GM08714 (cell line): ENCODE measurements around the gene RANBP3.

Experiments used
- H3K4me3 ChIP-seq: fragments of 200-500 bp; sonication (Bioruptor generic); 2 replicates; pipeline ENCODE4 v1.5.1; 2014; ENCODE audit warnings: mild to moderate bottlenecking, low read length, inconsistent platforms
- ZNF274 ChIP-seq: IDR thresholded peaks from 2 replicates; pipeline ENCODE4 v1.6.1; 2012; ENCODE audit warnings: mild to moderate bottlenecking, low read depth, low read length

Gene RANBP3

GRCh38 chr19:5985098-5985783 is 7.3 kb upstream of the RANBP3 start:
- TF ChIP-seq ZNF274 = no peak
- no peak overlapping the region for H3K4me3 ChIP-seq

DNA sequence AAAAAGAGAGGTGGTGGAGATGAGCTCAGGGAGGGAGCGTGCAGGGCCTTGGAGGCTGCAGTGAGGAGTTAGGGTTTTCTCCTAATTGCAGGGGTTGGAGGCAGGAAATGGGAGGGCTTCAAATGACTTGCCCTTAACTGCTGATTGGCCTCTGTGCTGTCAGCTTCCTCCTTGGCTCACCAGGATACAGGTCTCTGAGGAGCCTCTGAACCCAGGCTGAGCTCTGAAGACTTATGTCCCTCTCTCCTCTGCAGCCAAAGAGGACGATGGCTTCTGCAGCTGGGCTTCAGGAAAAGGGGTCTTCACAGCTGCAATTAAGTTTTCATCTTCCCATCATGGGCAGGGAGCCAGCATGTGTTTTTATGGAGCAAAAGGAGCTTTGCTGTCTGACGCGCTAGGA is 6.7 kb upstream of the RANBP3 start:
- no peak overlapping the region for H3K4me3 ChIP-seq
- TF ChIP-seq ZNF274 = no peak

DNA sequence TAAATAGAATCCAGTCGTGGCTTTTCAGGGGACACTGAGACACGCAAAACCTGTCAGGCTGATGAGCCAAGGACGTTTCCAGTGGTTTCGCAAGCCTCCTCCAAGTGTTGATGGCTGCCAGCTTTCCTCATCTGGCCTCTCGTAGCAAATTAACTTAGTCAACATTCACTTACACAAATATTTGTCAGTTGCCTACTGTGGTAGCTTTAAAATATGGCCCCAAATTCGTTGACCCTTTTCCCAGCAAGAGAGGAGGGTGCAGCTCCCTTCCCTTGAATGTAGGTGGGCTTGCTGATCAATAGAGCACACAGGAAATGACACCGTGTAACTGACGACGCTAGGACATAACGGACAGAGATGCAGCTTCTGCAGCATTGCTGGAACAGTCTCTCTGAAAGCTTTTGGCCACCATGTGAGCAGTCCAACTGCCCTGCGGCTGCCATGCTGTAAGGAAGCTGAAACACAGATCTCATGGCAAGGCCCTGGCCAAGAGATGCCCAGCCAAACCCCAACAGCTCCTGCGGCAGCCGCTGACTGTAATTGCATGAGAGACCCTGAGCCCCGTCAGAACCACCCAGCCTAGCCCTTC is 5.5 kb upstream of the RANBP3 start:
- H3K4me3 ChIP-seq = no peak overlapping the region
- TF ChIP-seq ZNF274 = no peak

- H3K4me3 ChIP-seq = peak overlapping the region; percentile 68; the same call in 1 of the 2 replicates
- TF ChIP-seq ZNF274 = no peak
Observed at GRCh38 chr19:5978606-5979552, 939 bp upstream of the RANBP3 start.

DNA sequence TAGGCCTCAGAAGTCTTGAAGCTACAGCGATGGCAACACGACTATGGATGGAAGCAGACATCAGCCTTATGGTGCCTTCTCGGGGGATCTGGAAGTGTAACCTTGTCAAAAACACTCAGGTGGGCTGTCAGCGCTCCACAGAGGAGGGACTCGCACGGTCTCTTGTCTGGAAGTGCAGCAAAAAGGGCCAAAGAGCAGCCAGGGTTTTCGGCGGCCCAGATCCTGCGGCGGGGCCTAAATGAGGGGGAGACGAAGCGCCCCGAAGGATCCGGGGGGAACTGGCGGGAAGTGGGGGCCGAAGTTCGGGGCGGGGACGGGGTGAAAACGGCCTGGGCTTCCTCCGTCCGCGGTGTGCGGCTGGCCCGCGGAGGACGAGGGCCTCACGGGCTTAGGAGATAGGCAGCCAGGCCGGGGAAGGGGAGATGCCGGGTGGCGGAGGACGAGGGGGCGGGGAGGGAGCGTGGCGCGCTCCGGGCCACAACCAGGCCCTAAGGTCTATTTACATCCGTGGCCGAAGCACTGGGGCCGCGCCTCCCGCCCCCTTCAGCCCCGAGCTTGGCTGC is 637 bp downstream of the RANBP3 start:
- no peak for TF ChIP-seq ZNF274
- peak overlapping the region; percentile 89 for H3K4me3 ChIP-seq

DNA sequence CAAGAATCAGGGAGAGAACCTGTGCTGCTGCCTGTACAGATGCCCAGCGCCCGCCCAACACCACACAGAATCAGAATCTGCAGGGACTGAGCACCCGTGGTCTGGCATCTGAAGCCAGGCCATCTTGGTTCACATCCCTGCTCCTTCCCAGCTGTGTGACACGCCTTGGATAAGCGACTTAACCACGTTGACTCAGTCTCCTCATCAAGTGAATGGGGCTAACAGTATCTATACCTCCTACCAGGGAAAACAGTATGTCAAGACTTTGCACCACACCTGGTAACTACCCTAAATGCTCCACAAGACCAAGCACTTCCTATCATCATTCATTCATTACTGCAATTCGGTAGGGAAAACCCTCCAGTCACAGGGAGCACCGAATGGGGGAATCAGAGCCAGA is 1.2 kb downstream of the RANBP3 start:
- no peak for TF ChIP-seq ZNF274
- H3K4me3 ChIP-seq = peak overlapping the region; percentile 89

DNA sequence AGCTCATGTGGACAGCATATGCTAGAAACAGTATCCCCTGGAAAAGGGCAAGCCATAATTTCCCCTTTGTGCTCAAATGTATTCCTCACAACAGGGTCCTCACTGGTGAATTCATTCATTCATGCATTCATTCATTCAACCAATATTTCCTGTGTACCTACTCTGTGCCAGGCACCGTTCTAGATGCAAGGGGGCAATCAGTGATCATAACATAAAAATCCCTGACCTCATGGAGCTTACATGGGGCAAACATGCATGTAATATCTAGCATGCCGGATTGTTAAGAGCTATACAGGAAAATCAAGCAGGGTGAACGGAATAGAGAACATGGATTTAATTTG is 2.6 kb downstream of the RANBP3 start:
- TF ChIP-seq ZNF274 = no peak

GRCh38 chr19:5974721-5975387 is 3.1 kb downstream of the RANBP3 start:
- no peak overlapping the region for H3K4me3 ChIP-seq
- no peak for TF ChIP-seq ZNF274

More for the DNA sequence above, 2.6 kb downstream of the RANBP3 start:
- H3K4me3 ChIP-seq = no peak overlapping the region

DNA sequence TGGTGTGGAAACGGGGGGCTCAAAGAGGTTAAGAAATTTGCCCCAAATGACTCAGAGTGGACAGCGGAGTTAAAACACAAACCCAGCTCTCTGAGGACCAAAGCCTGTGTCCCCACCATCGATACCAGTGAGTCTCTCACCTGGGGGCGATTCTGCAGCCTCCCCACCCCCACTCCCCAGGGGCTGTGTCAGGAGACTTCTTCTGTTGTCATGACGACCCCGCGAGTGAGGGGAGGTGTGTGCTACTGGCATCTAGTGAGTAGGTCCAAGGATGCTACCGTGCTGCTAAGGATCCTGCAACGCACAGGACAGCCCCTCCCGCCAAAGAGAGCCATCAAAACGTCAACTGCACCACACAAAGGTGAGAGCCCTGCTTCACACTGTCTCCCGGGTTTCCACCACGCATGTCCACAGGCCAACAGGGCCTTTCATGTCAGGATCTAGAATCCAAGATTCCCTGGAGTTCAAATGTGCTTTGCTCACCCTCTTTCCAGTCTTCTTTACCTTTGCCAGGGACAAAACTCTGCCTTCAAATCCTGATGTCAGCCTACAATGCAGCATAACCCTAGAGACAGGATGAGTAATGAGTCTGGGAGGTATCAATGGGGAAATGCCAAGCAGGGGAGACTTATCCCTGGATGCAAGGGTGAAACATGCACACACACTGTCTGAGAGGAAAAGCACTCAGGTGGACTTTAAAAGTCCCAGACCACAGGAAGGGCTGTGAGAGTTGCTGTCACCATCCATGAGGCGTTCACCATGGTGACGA is 3.9 kb downstream of the RANBP3 start:
- no peak overlapping the region for H3K4me3 ChIP-seq
- no peak for TF ChIP-seq ZNF274

- no peak for TF ChIP-seq ZNF274
- no peak overlapping the region for H3K4me3 ChIP-seq
Observed at GRCh38 chr19:5973376-5973775, 4.6 kb downstream of the RANBP3 start.

DNA sequence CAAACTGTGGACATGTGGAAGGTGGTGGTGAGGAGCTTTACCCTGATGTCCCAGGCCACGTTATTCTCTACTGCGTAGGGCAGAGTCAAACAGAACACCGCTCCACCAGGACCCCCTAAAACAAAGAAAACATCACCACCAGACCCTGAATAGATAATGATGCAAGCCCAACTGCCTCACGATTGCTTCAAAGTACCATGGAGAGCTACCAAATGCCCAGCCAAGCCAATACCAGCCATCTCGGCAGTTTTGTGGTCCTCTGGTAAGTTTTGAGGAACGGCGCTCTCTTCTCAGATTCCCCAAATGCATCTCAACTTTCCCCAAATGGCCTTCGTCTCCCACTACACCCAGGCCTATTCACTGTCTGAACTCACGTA is 5.6 kb downstream of the RANBP3 start:
- no peak for TF ChIP-seq ZNF274

DNA sequence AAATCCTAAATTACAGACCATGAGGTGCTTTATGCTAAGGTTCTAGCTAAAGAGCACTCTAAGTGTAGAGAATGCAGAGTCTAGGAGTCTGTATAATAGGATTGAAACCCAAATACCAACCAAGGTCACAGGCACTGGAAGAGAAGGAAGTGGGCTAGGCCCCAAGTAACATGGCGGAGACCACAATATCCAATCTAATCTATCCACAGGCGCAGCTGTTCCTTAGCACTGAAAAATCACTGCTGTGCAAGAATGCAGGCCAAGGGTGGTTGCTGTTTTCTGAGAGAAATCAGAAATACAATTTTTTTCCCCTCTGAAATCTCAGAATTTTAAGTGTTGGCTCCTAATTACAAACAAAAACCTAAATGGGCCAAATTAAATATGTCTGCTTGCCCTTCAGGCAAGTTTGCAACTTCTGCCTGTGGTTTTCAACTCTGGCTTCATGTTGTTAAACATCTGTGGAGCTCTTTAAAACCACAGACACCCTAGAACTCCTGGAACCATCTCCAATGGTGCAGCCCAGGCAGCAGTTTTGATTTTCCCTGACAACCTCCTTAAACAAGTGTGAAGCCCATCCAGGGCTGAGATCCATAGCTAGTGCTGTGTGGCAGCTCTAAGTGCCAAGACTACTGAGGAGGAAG is 6.1 kb downstream of the RANBP3 start:
- no peak for TF ChIP-seq ZNF274
- H3K4me3 ChIP-seq = no peak overlapping the region

More for the DNA sequence above, 5.6 kb downstream of the RANBP3 start:
- H3K4me3 ChIP-seq = no peak overlapping the region

DNA sequence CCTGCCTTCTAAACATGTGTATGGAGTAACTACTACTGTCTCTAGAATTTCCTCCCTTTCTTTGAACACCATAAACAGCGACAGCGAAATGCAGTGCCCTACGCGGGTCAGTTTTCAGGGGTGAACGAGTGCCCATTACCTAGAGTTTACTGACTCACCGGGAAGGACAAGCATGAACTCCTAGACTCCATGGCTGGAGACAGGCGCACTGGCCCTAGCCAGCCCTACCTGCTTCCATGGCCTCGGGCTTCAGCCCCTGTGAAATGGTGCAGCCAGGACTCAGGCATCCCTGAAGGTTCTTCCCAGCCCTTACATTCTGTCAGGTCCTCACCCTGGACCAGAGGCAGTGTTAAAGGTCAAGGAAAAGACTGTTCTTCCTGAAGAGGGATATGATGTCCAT is 8.5 kb downstream of the RANBP3 start:
- no peak overlapping the region for H3K4me3 ChIP-seq
- no peak for TF ChIP-seq ZNF274
